Right lobe of liver (tissue), 6 donors: ENCODE results near the gene OR7D2. TPM values are rescaled to one million over a fixed set of nuclear protein-coding genes. Genes with fewer than 3 reads are reported as not detected.
A peak's percentile ranks its signal among the peaks of the same experiment; 100 is the strongest.

ENCODE experiments used
- ATAC-seq, 4 donors: fragments of 200-7000 bp; cut with Tn5 transposase; one replicate each; pipeline ENCODE4 v1.9.1; 2020; ENCODE audit warnings: mild to moderate bottlenecking in 4 of 4, moderate library complexity in 4 of 4
- DNase-seq, 3 donors: peaks; one replicate each; pipeline ENCODE4 v3.0.0-alpha.2; 2020
- H3K27ac ChIP-seq, 3 donors: fragments of 200-600 bp; one replicate each; pipeline ENCODE4 v1.8.0; 2022
- H3K27me3 ChIP-seq, 2 donors: fragments of 200-600 bp; one replicate each; pipeline ENCODE4 v1.8.0; 2022
- H3K36me3 ChIP-seq, 4 donors: fragments of 200-600 bp; sonication (generic) in 1 of 4; one replicate each; pipeline versions ENCODE4 v1.5.1 to v1.8.0; 2017 to 2022; ENCODE audit warnings: control low read depth in 1 of 4
- H3K4me1 ChIP-seq, 4 donors: fragments of 200-600 bp; sonication (generic) in 1 of 4; one replicate each; pipeline versions ENCODE4 v1.5.1 to v1.8.0; 2017 to 2022; ENCODE audit warnings: control low read depth in 1 of 4
- H3K4me3 ChIP-seq, 3 donors: fragments of 200-600 bp; one replicate each; pipeline ENCODE4 v1.8.0; 2022
- H3K9me3 ChIP-seq, 4 donors: fragments of 200-600 bp; sonication (generic) in 1 of 4; one replicate each; pipeline versions ENCODE4 v1.5.1 to v1.8.0; 2017 to 2022; ENCODE audit warnings: control low read depth in 1 of 4
- CTCF ChIP-seq, 4 donors: fragments of 200-600 bp in 3 of 4; fragments of 450-650 bp in 1 of 4; IDR thresholded peaks; one replicate each; pipeline versions ENCODE4 v1.5.1 to v1.8.0; 2016 to 2022; ENCODE audit warnings: antibody characterized with exemption in 4 of 4, mild to moderate bottlenecking in 2 of 4
- POLR2A ChIP-seq: fragments of 450-650 bp; IDR thresholded peaks from one replicate; pipeline ENCODE4 v1.6.1; 2017; ENCODE audit warnings: antibody characterized with exemption, mild to moderate bottlenecking
- WGBS: methylation state at CpG from one replicate; pipeline ENCODE4 v1.1.6; 2018; ENCODE audit warnings: low coverage, low lambda C conversion rate; ENCODE audit not compliant: insufficient coverage; ENCODE audit errors: missing lambda C conversion rate; 5-methylcytosine and 5-hydroxymethylcytosine counted together
- intact Hi-C, 2 donors: fragments of 100-400 bp; cut with DNase I; formaldehyde crosslinking; loops; one replicate each; pipeline versions ENCODE4 v1.11.2 to v1.14.1; 2022
- total RNA-seq, 6 experiments: library from RNA; depleted of rRNA in 2 of 6; stranded (reverse); fragments of >200 nt in 2 of 6; fragmentation: NEBNext Ultra II Directional in 3 of 6; extraction: Animal tissue kit (Norgen Biotek cat#: 25700) in 3 of 6; gene quantifications; one replicate each; pipeline versions ENCODE4 v1.1.0 to v1.2.4, GENCODE V29; 2016 to 2023
- donor health status: DM: no; HTN: yes; CAD: no.
- donor health status: DM: no; HTN: no; CAD: no.
- donor health status: DM: no; HTN: no; CAD: no.
- donor health status: DM: no; HTN: yes; CAD: no.
- donor health status: DM: no; HTN: yes; CAD: no.

The OR7D2 gene
- total RNA-seq, 6 experiments from 2014 or later, result 0.09 TPM; not detected in 5

- H3K4me3 ChIP-seq, result peak within 1 kb of the TSS; percentile 85 to 93 (median 90)
- intact Hi-C loops, result no loop called here
- H3K36me3 ChIP-seq, result peaks cover 0 to 2% (median 0%) of the 10 kb centered on the region in 4 donors
- peaks cover 0 to 9% (median 3%) of the 10 kb centered on the region in 4 donors for H3K9me3 ChIP-seq
- TF ChIP-seq CTCF (IDR thresholded peaks at IDR 0.05) (no peak), POLR2A (peak; percentile 45)
- ATAC-seq (peak; percentile 95 to 98 (median 98)), DNase-seq (peak; percentile 90 to 93 (median 93))
- peak within 1 kb of the TSS; percentile 76 to 88 (median 78) for H3K27ac ChIP-seq
- H3K4me1 ChIP-seq, result peaks cover 0 to 14% (median 2%) of the 10 kb centered on the region in 4 donors
- H3K27me3 ChIP-seq, result no peaks in the 10 kb centered on the region
- 2% methylated on average over 25 of the region's 43 CpGs for WGBS
Measured at GRCh38 chr19:9140159-9140874, 38.5 kb upstream of the OR7D2 start, which contains the start of gene ZNF317. ZNF317 (plus strand) TSS chr19:9140397; CDS start chr19:9156017, 15,620 bp downstream.

DNA sequence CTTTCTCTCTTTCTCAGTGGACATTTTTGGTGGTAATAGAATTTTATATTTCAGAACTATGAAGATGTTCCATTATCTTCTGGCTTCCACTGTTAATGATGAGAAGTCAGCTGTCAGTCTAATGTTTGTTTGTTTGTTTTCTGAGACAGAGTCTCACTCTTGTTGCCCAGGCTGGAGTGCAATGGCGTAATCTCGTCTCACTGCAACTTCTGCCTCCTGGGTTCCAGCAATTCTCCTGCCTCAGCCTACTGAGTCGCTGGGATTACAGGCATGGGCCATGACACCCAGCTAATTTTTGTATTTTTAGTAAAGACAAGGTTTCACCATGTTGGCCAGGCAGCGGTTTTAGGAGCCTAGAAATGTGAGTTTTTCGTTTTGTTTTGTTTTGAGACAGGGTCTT is 33.9 kb upstream of the OR7D2 start:
- Histone ChIP-seq H3K9me3 (peaks cover 0 to 9% (median 3%) of the 10 kb centered on the region in 4 donors), H3K4me1 (peaks cover 0 to 11% (median 2%) of the 10 kb centered on the region in 4 donors), H3K27me3 (no peaks in the 10 kb centered on the region), H3K4me3 (no peak overlapping the region), H3K27ac (no peak overlapping the region), H3K36me3 (peaks cover 0 to 2% (median 0%) of the 10 kb centered on the region in 4 donors)
- 98% methylated on average over 5 of the region's 5 CpGs for WGBS
- no peak for ATAC-seq
- intact Hi-C loops, result no loop called here
- no peak for DNase-seq
- no peak for TF ChIP-seq CTCF (IDR thresholded peaks at IDR 0.05)
- no peak for TF ChIP-seq POLR2A

GRCh38 chr19:9146882-9147281 is 31.9 kb upstream of the OR7D2 start:
- no peak for ATAC-seq
- 100% methylated on average over 1 of the region's 1 CpG for WGBS
- no peak for TF ChIP-seq POLR2A
- no peak for TF ChIP-seq CTCF (IDR thresholded peaks at IDR 0.05)

GRCh38 chr19:9148697-9149096 is 30.1 kb upstream of the OR7D2 start:
- DNase-seq (no peak), ATAC-seq (no peak)
- no peaks in the 10 kb centered on the region for H3K4me1 ChIP-seq
- intact Hi-C loops, result no loop called here
- TF ChIP-seq CTCF (IDR thresholded peaks at IDR 0.05) (no peak), POLR2A (no peak)
- no peaks in the 10 kb centered on the region for H3K27me3 ChIP-seq
- 88% methylated on average over 2 of the region's 3 CpGs for WGBS
- H3K36me3 ChIP-seq, result peaks cover 0 to 6% (median 0%) of the 10 kb centered on the region in 4 donors
- no peak overlapping the region for H3K4me3 ChIP-seq
- H3K27ac ChIP-seq, result no peak overlapping the region
- H3K9me3 ChIP-seq, result peaks cover 3 to 9% (median 4%) of the 10 kb centered on the region in 4 donors

More at GRCh38 chr19:9146882-9147281, 31.9 kb upstream of the OR7D2 start:
- Histone ChIP-seq H3K4me3 (no peak overlapping the region), H3K36me3 (peaks cover 0 to 2% (median 0%) of the 10 kb centered on the region in 4 donors), H3K9me3 (peaks cover 0 to 9% (median 3%) of the 10 kb centered on the region in 4 donors), H3K27ac (no peak overlapping the region), H3K27me3 (no peaks in the 10 kb centered on the region), H3K4me1 (peaks cover 0 to 4% (median 0%) of the 10 kb centered on the region in 4 donors)
- no peak for DNase-seq
- intact Hi-C loops, result no loop called here
